GM12865 (cell line): Measurements from ENCODE around the gene CCDC32.

Experiments
- DNase-seq: peaks from one replicate; pipeline ENCODE4 v3.0.0; 2010; ENCODE audit warnings: low read depth
- H3K4me3 ChIP-seq: 2 replicates; pipeline ENCODE4 v1.5.1; 2011; ENCODE audit warnings: mild to moderate bottlenecking, low read depth, low read length, control low read depth
- TF ChIP-seq, protein P1 (sequence below): IDR thresholded peaks from 2 replicates; pipeline ENCODE4 v1.5.1; 2011; ENCODE audit warnings: low read length, control low read depth, low read depth, inconsistent platforms; ENCODE audit not compliant: insufficient read depth; ENCODE audit errors: missing control alignments

The CCDC32 gene

GRCh38 chr15:40543082-40543481, 21.8 kb downstream of the CCDC32 start:
- peak; percentile 86 for DNase-seq
- H3K4me3 ChIP-seq = no peak overlapping the region
- TF ChIP-seq, protein P1, sequence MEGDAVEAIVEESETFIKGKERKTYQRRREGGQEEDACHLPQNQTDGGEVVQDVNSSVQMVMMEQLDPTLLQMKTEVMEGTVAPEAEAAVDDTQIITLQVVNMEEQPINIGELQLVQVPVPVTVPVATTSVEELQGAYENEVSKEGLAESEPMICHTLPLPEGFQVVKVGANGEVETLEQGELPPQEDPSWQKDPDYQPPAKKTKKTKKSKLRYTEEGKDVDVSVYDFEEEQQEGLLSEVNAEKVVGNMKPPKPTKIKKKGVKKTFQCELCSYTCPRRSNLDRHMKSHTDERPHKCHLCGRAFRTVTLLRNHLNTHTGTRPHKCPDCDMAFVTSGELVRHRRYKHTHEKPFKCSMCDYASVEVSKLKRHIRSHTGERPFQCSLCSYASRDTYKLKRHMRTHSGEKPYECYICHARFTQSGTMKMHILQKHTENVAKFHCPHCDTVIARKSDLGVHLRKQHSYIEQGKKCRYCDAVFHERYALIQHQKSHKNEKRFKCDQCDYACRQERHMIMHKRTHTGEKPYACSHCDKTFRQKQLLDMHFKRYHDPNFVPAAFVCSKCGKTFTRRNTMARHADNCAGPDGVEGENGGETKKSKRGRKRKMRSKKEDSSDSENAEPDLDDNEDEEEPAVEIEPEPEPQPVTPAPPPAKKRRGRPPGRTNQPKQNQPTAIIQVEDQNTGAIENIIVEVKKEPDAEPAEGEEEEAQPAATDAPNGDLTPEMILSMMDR = no peak

DNA sequence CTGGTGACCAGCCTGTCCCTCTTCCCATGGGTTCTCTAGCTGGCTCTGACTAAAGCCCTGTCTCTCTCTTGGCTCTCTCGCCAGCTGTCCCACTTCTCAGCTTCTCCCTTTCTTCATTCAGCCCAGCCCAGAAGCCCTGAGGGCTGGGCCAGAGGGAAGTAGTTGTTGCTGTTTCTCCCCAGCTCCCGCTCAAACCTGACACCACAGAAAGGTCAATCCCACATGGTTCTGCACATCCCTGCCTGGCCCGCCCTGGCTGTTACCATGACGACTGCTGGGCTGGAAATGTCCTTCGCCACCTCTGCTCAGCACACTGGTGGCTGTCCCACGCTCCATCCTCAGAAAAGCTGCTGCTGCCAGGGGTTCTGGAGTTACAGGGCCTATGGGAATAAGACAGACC, 25.9 kb downstream of the CCDC32 start:
- TF ChIP-seq, protein P1 = no peak
- DNase-seq = no peak
- H3K4me3 ChIP-seq = no peak overlapping the region

- no peak for DNase-seq
- TF ChIP-seq, protein P1 = no peak
- no peak overlapping the region for H3K4me3 ChIP-seq
Measured at GRCh38 chr15:40536501-40536900, 28.3 kb downstream of the CCDC32 start.

GRCh38 chr15:40534371-40534770, 30.5 kb downstream of the CCDC32 start:
- H3K4me3 ChIP-seq = no peak overlapping the region
- TF ChIP-seq, protein P1 = no peak
- DNase-seq = no peak

GRCh38 chr15:40533763-40534364, 31.0 kb downstream of the CCDC32 start:
- TF ChIP-seq, protein P1 = no peak
- no peak overlapping the region for H3K4me3 ChIP-seq
- no peak for DNase-seq

DNA sequence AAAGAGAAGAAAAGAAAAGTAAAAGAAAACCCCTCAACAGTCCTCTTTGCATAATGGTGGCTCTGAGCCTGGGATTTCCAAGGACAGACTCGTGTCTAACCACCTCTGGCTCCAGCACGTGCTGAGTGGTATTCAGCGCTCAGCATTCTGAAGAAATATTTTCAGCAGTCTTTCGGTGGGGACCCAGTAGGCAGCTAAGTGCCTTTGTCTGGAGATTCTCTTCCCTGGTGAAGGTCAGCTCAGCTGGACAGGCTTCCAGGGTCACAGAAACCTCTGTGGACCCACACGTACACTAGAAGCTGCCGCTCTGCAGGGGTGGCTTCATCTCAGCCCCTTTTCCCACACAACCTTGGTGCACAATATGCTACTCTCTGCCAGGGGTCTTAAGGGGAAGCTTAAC, 36.0 kb downstream of the CCDC32 start:
- TF ChIP-seq, protein P1 = no peak
- no peak overlapping the region for H3K4me3 ChIP-seq
- DNase-seq = no peak

- no peak overlapping the region for H3K4me3 ChIP-seq
- no peak for DNase-seq
- TF ChIP-seq, protein P1 = no peak
Measured at GRCh38 chr15:40525855-40526254, 39.0 kb downstream of the CCDC32 start.
